HG03066 (cell line): ENCODE measurements around the gene AURKA.
A peak's percentile ranks its signal among the peaks of the same experiment; 100 is the strongest.

Experiments
- ATAC-seq: cut with Tn5 transposase; IDR thresholded peaks from one replicate; pipeline ENCODE4 v1.9.1; 2021; ENCODE audit warnings: low read depth; ENCODE audit not compliant: unreplicated experiment

Gene AURKA

GRCh38 chr20:56392132-56392880 lies at the start of gene AURKA, which contains the start of gene CSTF1:
Gene AURKA, minus strand, starts transcription at chr20:56392215. Its CDS starts 4,018 bp downstream, at chr20:56388197.
Gene CSTF1, plus strand, starts transcription at chr20:56392645. Its CDS starts 2,908 bp downstream, at chr20:56395553.
- peak; percentile 92 for ATAC-seq

- no peak for ATAC-seq
These were observed 48.5 kb upstream of the AURKA start for GRCh38 chr20:56440346-56441007.

DNA sequence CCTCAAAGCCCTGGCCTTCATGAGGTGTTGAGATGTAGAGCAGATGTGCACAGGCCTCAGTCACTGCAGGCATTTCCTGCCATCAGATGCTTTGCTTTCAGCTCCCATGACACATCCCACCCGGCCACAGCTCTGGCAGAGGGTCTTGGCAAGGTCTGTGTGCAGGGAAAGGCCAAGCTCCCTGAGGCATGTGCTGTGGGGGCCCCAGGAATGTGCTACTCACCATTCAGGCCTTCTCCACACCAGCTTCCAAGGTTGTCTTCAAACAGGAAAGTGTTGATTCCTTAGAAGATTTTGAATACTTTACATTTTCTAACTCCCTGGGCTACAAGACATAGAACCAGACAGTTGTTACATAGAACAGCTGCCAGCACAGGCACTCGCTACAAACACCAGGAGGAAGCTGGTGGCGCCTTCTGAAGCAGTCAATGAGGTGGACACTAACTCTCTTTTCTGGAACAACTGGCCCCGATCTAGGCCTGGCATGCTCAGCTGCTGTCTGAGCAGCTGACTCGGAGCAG lies 47.8 kb upstream of the AURKA start:
- no peak for ATAC-seq

GRCh38 chr20:56438284-56438683 lies 46.3 kb upstream of the AURKA start:
- no peak for ATAC-seq

- no peak for ATAC-seq
These were observed 45.4 kb upstream of the AURKA start for GRCh38 chr20:56437196-56437960.

DNA sequence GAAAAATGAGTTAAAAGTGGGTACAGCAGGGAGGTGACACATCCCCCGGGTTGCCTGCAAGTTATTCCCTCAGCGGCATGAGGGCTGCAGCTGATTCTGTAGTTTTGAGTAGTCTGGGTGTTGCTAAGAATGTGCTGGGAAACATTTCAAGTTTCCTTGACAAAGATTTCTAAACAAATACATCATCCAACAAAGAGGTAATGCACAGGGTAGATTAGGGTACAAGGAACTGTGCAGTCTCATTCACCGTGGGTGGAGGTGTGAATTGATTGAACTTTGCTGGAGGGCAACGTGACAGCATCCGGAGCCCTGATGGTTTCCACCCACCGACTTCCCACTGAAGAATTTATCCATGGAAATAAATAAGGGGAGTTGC lies 41.9 kb upstream of the AURKA start:
- ATAC-seq, result no peak

- ATAC-seq, result no peak
These were observed 41.3 kb upstream of the AURKA start for GRCh38 chr20:56433221-56433879.

- no peak for ATAC-seq
These were observed 39.5 kb upstream of the AURKA start for GRCh38 chr20:56431471-56431870.

DNA sequence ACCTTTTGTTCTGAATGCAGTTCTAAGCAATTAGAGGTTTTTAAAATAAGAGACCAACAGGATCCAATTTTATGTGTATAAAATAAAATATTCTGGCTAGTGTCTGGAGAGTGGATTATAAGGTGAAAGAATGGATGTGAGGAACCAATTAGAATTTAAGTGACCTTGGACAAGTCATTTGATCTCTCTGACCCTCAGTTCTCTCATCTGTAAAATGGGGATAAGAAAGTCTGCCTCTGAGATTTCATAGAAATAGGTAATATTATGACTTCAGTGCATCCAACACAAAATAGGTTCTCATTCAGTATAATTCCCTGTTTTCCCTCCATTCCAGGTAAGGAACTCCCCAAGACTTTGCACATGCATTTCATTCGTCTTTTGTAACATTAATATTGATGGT lies 38.9 kb upstream of the AURKA start:
- ATAC-seq, result no peak

DNA sequence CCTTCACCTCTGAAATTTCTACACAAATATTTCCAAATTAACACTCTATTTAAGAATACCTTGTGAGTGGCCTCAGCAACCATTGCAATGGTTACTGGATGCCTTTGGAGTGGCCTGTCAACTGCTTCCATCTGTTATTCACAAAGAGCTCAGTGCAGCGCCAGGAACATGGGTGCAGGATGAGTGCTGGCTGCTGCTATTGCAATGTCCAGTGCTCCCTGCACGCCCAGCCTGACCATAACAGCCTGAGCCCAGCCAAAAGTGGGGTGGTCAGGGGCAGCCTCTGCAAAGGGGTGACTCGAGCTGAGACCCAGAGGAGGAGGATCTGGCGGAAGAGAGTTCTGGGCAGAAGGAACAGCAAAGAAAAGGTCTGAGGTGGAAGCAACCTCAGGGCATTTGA lies 38.4 kb upstream of the AURKA start:
- no peak for ATAC-seq

- ATAC-seq, result no peak
These were observed 37.9 kb upstream of the AURKA start for GRCh38 chr20:56429941-56430340.

GRCh38 chr20:56429502-56429901 lies 37.5 kb upstream of the AURKA start:
- no peak for ATAC-seq

DNA sequence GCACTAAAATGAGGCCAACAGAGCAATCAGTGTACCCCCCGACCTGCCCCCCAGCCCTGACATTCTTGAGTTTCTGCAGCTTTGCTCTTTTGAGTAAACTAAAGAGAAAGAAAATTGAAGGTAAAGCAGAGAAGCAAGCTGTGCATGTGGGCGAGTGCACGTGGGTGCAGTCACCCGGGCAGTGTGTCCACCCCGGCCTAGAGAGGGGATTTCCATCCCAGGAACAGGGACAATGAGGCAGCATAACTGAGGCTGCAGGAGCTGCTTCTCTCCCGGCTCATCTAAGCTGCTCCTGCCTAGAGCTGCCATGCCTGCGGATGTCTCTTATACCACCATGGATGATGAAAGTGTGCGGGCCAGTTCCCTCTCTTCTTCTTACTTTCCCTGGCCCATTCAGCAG lies 36.9 kb upstream of the AURKA start:
- ATAC-seq, result no peak

GRCh38 chr20:56428410-56428809 lies 36.4 kb upstream of the AURKA start:
- no peak for ATAC-seq

- ATAC-seq, result no peak
These were observed 35.8 kb upstream of the AURKA start for GRCh38 chr20:56427797-56428196.

DNA sequence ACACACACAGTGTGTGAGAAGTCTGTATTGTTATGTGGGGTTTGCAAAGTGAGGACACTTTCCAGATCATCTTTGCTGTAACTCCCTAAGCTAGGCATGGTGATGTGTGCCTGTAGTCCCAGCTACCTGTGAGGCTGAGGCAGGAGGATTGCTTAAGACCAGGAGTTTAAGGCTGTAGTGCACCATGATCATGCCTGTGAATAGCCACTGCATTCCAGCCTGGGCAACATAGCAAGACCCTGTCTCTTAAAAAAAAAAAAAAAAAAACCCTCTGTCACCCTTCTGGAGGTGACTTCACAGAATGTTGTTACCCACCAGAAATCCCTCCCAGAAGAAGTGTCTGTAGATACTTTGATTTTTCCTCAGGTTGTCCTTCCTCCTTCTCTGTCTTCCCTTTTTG lies 34.9 kb upstream of the AURKA start:
- no peak for ATAC-seq

DNA sequence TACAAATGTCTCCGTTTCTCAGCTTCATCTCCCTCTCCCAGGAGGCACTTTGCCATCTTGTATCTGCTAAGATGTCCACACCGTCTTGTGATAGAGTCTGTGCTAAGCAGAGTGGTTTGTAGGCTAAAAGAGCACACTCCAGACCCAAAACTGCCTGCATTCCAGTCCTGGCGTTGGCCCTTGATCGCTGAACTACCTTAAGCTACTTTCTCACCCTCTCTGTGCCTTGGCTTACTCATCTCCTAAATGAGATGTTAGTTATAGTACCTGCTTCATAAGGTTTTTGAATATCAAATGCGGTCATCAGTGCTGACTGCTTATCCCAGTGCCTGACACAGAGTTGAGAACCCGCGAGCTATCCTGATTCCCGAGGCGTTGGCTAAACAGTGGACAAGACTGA lies 34.0 kb upstream of the AURKA start:
- no peak for ATAC-seq

DNA sequence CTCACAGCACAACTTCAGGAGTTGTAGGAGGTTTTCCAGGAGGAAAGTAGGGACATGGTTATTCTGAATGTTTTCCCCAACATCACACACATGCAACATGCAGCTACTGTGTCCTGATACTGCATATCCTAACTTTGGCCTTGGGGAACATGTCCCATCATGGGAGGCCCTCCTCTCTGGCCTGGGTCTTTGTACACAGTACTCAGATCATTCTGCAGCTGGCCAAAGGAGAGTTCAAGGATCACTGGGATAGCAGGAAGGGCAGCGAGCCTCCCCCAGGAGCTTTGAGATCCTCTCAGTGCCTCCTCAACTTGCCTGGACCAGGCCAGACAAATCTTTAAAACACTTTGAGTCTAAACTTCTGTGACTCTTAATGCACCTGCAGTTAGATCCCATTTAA lies 32.9 kb upstream of the AURKA start:
- ATAC-seq, result no peak

DNA sequence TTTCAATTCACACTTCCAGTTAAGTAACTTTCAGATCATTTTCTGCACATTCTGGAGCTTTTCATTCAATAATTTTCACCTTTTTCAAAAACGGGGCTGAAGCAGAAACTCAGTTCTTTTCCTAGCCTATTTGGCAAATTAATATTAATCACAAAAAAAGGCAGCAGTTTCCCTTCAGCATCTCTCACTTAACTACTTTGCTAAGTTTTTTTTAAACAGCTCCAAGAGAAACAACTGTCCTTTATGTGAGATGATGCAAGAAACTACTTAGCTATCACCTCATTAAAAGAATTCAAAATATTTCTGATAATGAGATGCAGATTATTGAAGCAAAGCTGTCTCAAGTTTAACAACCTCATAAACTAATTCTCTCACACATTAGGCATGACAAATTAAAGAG lies 31.9 kb upstream of the AURKA start:
- no peak for ATAC-seq

DNA sequence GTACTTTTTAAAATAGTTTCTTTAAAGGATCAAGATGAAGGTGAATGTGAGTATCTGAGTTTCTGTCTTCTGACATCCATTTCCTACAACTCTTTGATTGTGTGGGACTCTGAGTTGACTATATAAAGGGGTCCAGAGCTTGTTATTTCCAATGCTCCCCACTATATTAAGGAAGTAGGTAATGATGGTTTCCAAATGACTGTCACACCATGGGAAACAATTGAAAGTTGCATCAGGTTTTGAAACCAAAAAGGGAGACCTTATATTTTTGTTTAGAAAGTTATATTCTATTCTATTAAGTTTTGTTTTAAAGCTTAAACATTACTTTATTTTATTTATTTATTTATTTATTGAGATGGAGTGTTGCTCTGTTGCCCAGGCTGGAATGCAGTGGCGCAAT lies 31.2 kb upstream of the AURKA start:
- ATAC-seq, result no peak

GRCh38 chr20:56422824-56423189 lies 30.8 kb upstream of the AURKA start:
- no peak for ATAC-seq
